Psoas muscle (tissue), 8 donors: ENCODE results near the gene PACC1. TPM values are rescaled to one million over a fixed set of nuclear protein-coding genes. Genes with fewer than 3 reads are reported as not detected.

ENCODE experiments used
- ATAC-seq, 4 donors: fragments of 200-7000 bp; cut with Tn5 transposase; one replicate each; pipeline ENCODE4 v1.9.1; 2020; ENCODE audit warnings: moderate library complexity in 3 of 4, mild to moderate bottlenecking in 2 of 4
- DNase-seq, 2 donors: peaks; one replicate each; pipeline ENCODE4 v3.0.0-alpha.2; 2020
- H3K27ac ChIP-seq: fragments of 200-600 bp; one replicate; pipeline ENCODE4 v1.8.0; 2022
- H3K27me3 ChIP-seq, 3 donors: fragments of 200-600 bp in 1 of 3; one replicate each; pipeline versions ENCODE4 v1.6.1 to v1.8.0; 2013 to 2022; ENCODE audit warnings: low read length in 2 of 3, mild to moderate bottlenecking in 2 of 3, moderate library complexity in 1 of 3; ENCODE audit not compliant: insufficient read depth in 3 of 3
- H3K36me3 ChIP-seq, 2 donors: fragments of 200-600 bp in 1 of 2; one replicate each; pipeline versions ENCODE4 v1.6.1 to v1.8.0; 2013 to 2022; ENCODE audit warnings: low read depth in 1 of 2, mild to moderate bottlenecking in 1 of 2, moderate library complexity in 1 of 2; ENCODE audit not compliant: insufficient read depth in 1 of 2
- H3K4me1 ChIP-seq: fragments of 200-600 bp; one replicate; pipeline ENCODE4 v1.8.0; 2022
- H3K4me3 ChIP-seq: fragments of 200-600 bp; one replicate; pipeline ENCODE4 v1.8.0; 2022; ENCODE audit warnings: mild to moderate bottlenecking
- H3K9me3 ChIP-seq: fragments of 200-600 bp; one replicate; pipeline ENCODE4 v1.8.0; 2022
- WGBS, 3 donors: extraction: QIAGEN DNeasy Blood & Tissue Kit; methylation state at CpG; one replicate each; pipeline versions ENCODE4 v1.1.6 to v1.1.7; 2013; 5-methylcytosine and 5-hydroxymethylcytosine counted together
- intact Hi-C, 2 donors: fragments of 100-400 bp; cut with DNase I; formaldehyde crosslinking; loops; one replicate each; pipeline versions ENCODE4 v1.11.0 to v1.14.2; 2022
- polyA plus RNA-seq, 3 donors: library from polyadenylated mRNA; stranded (reverse); fragments of 200-250 nt; gene quantifications; one replicate each; pipeline ENCODE4 v1.2.3, GENCODE V29; 2013
- total RNA-seq, 4 donors: library from RNA; stranded (reverse); fragmentation: NEBNext Ultra II Directional in 2 of 4; extraction: Animal tissue kit (Norgen Biotek cat#: 25700) in 2 of 4; gene quantifications; one replicate each; pipeline versions ENCODE4 v1.2.1 to v1.2.4, GENCODE V29; 2021 to 2023
- TF ChIP-seq, protein P1 (sequence below): fragments of 200-600 bp; IDR thresholded peaks from one replicate; pipeline ENCODE4 v1.8.0; 2022; ENCODE audit warnings: antibody characterized with exemption
- donor health status: healthy with polysubstance abuse.
- donor health status: DM: no; HTN: no; CAD: no; lungs with moderate emphysema.
- donor health status: Bipolar disorder and iron deficiency.
- donor health status: healthy.
- donor health status: DM: yes; HTN: yes; CAD: no.
- donor health status: DM: no; HTN: no; CAD: no.
- donor health status: DM: no; HTN: no; CAD: no.
- donor health status: DM: yes; HTN: yes; CAD: no.

Gene PACC1
- total and polyA plus RNA-seq, 7 donors: 1.1 to 5.6 (median 2.3) TPM

DNA sequence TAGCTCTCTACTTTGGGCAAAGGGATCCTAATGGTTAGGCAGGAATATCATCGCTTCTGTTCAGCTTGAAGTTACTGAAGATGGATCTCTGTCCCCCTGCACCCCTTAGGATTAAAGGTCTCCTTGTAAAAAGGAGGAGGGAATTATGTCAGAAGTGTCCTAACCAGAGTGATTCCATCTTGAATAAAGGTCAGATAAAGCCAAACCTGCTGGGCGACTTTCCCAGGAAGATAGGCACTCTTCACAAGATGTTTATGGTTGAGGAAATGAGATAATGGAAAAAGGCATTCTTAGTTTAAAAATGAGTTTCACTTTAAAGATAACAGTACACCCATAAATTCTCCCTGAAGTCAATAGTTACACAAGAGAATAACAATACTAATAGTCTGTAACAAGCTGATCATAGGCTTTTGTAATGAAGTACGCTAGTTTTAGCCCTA is 16.3 kb upstream of the PACC1 start:
- Histone ChIP-seq H3K4me3 (no peak overlapping the region), H3K27me3 (no peaks in the 10 kb centered on the region), H3K4me1 (peaks cover 11% of the 10 kb centered on the region), H3K27ac (no peak overlapping the region), H3K36me3 (no peaks in the 10 kb centered on the region), H3K9me3 (no peaks in the 10 kb centered on the region)
- DNase-seq: no peak
- TF ChIP-seq, protein P1, sequence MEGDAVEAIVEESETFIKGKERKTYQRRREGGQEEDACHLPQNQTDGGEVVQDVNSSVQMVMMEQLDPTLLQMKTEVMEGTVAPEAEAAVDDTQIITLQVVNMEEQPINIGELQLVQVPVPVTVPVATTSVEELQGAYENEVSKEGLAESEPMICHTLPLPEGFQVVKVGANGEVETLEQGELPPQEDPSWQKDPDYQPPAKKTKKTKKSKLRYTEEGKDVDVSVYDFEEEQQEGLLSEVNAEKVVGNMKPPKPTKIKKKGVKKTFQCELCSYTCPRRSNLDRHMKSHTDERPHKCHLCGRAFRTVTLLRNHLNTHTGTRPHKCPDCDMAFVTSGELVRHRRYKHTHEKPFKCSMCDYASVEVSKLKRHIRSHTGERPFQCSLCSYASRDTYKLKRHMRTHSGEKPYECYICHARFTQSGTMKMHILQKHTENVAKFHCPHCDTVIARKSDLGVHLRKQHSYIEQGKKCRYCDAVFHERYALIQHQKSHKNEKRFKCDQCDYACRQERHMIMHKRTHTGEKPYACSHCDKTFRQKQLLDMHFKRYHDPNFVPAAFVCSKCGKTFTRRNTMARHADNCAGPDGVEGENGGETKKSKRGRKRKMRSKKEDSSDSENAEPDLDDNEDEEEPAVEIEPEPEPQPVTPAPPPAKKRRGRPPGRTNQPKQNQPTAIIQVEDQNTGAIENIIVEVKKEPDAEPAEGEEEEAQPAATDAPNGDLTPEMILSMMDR: no peak
- intact Hi-C loops: loop anchor here in 1 of 2 donors (10.0 kb wide), 1 partner anchor 396 kb away; the partner anchor contains the start of genes DTL and INTS7
- 88 to 91% (median 88%) methylated on average over 3 of the region's 3 CpGs for WGBS, 3 donors
- ATAC-seq: no peak

DNA sequence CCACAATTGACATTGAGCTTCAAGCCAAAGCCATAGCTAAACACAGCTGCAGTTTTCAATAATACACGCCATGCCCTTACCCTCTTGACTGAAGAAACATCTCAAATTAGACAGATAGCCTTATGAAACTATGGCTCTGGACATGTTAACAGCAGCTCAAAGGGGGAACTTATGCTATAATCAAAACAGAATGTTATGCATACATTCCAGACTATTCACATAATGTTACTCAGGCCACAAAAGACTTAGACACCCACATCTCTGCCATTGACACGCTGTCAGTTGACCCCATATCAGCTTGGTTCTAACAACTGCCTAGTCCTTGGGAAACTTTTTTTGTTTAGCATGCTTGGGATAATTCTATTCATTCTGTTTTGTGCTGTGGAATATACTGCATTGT is 15.7 kb upstream of the PACC1 start:
- intact Hi-C loops: loop anchor here in 1 of 2 donors (10.0 kb wide), 1 partner anchor 396 kb away; the partner anchor contains the start of genes DTL and INTS7
- ATAC-seq (no peak), DNase-seq (no peak)
- 87 to 90% (median 90%) methylated on average over 2 of the region's 2 CpGs for whole genome bisulfite sequencing, 3 donors
- no peaks in the 10 kb centered on the region for H3K9me3 ChIP-seq
- H3K27me3 ChIP-seq: no peaks in the 10 kb centered on the region
- no peak overlapping the region for H3K27ac ChIP-seq
- no peak overlapping the region for H3K4me3 ChIP-seq
- H3K4me1 ChIP-seq: peaks cover 11% of the 10 kb centered on the region
- no peaks in the 10 kb centered on the region for H3K36me3 ChIP-seq
- TF ChIP-seq, protein P1: no peak

DNA sequence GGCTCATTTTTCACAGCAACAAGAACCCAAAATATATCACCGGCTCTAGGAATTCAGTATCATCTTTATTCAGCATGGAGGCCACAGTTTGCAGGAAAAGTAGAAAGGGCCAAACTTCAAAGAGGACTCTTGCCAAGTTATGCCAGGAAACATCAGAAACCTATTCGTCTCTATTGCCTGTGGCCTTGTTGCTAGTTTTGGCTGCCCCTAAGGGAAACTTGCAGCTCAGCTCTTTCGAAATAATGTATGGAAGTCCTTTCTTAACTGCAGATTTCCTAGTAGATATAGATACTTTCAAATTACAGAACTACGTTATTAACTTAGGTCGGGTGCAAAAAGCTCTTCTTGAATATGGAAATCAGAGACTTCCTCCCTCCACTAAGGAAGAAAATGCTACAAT is 13.8 kb upstream of the PACC1 start:
- ATAC-seq: no peak
- intact Hi-C loops: no loop called here
- TF ChIP-seq, protein P1: no peak

DNA sequence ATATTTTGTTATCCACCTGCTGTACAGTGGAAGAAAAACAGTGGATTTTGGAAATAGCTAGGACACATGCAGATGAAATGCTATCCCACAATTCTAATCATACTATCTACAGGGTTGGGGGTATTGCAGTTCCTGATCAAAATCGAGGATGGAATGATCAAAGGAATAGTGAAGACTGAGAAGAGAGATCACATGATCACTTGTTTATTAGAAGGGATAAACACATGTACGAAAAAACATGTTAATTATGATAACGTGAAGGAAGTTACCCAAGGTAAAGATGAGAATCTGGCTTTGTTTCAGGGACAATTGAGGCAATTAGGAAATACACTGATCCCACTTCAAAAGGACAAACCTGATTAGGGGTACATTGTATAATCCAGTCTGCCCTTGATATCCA is 9.2 kb upstream of the PACC1 start:
- 81 to 84% (median 82%) methylated on average over 3 of the region's 3 CpGs for WGBS, 3 donors
- ATAC-seq (no peak), DNase-seq (no peak)
- no peaks in the 10 kb centered on the region for H3K36me3 ChIP-seq
- no peaks in the 10 kb centered on the region for H3K9me3 ChIP-seq
- H3K27ac ChIP-seq: no peak overlapping the region
- TF ChIP-seq, protein P1: no peak
- no peak overlapping the region for H3K4me3 ChIP-seq
- intact Hi-C loops: no loop called here
- H3K27me3 ChIP-seq: no peaks in the 10 kb centered on the region
- H3K4me1 ChIP-seq: no peaks in the 10 kb centered on the region

More for the DNA sequence above, 13.8 kb upstream of the PACC1 start:
- DNase-seq: no peak
- H3K27me3 ChIP-seq: no peaks in the 10 kb centered on the region
- 67 to 73% (median 69%) methylated on average over 5 of the region's 5 CpGs for WGBS, 3 donors
- H3K4me1 ChIP-seq: peaks cover 4% of the 10 kb centered on the region
- H3K36me3 ChIP-seq: no peaks in the 10 kb centered on the region
- H3K9me3 ChIP-seq: no peaks in the 10 kb centered on the region
- no peak overlapping the region for H3K27ac ChIP-seq
- H3K4me3 ChIP-seq: no peak overlapping the region

DNA sequence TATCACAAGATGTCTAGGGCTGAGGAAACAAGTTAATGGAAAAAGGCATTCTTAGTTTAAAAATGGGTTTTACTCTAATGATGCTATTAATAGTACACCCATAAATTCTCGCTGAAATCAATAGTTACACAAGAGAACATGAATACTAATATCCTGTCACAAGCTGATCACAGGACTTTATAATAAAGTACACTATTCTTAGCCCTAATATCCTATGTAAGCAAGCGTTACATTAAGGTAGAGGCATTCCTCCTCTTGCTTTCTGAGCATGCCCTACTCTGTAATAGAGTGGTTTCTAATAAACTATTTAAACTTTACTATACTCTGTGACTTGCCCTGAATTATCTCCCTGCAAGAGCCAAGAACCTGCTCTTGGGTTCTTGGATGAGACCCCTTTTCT is 6.5 kb upstream of the PACC1 start:
- WGBS, 3 donors: 79 to 86% (median 86%) methylated on average over 2 of the region's 2 CpGs
- ATAC-seq (no peak), DNase-seq (no peak)
- H3K27ac ChIP-seq: no peak overlapping the region
- no peaks in the 10 kb centered on the region for H3K9me3 ChIP-seq
- no peaks in the 10 kb centered on the region for H3K36me3 ChIP-seq
- TF ChIP-seq, protein P1: no peak
- H3K4me3 ChIP-seq: no peak overlapping the region
- intact Hi-C loops: no loop called here
- H3K4me1 ChIP-seq: no peaks in the 10 kb centered on the region
- H3K27me3 ChIP-seq: no peaks in the 10 kb centered on the region
